Measurements from ENCODE around the gene NSA2.

The NSA2 gene

GRCh38 chr5:74822288-74822687, 55.2 kb downstream of the NSA2 start:
- Histone ChIP-seq H3K4me1 (ENCODE audit: insufficient read depth, low read length) (no peaks in the 10 kb centered on the region), H3K4me3 (ENCODE audit: low read depth in 1 of 2, low read length in 2 of 2) (no peak overlapping the region), H3K36me3 (ENCODE audit: insufficient read depth, low read length) (no peaks in the 10 kb centered on the region), H3K27ac (ENCODE audit: low read depth, low read length) (no peak overlapping the region), H3K9ac (ENCODE audit: low read length) (no peak overlapping the region), H3K9me3 (ENCODE audit: low read length) (no peaks in the 10 kb centered on the region), H3K27me3 (ENCODE audit: control insufficient read depth in 1 of 2, insufficient read depth in 2 of 2, low read length in 2 of 2) (no peaks in the 10 kb centered on the region)

- Histone ChIP-seq H3K36me3 (ENCODE audit: insufficient read depth, low read length) (no peaks in the 10 kb centered on the region), H3K4me3 (ENCODE audit: low read depth in 1 of 2, low read length in 2 of 2) (no peak overlapping the region), H3K9me3 (ENCODE audit: low read length) (no peaks in the 10 kb centered on the region), H3K9ac (ENCODE audit: low read length) (no peak overlapping the region), H3K27me3 (ENCODE audit: control insufficient read depth in 1 of 2, insufficient read depth in 2 of 2, low read length in 2 of 2) (no peaks in the 10 kb centered on the region), H3K4me1 (ENCODE audit: insufficient read depth, low read length) (no peaks in the 10 kb centered on the region), H3K27ac (ENCODE audit: low read depth, low read length) (no peak overlapping the region)
These were observed 62.4 kb downstream of the NSA2 start for GRCh38 chr5:74829413-74829812.

All from muscle layer of colon (tissue), 2 donors.